GM19193 (cell line): ENCODE data around the gene INIP.

Experiments
- POLR2A ChIP-seq: IDR thresholded peaks from 4 replicates; pipeline ENCODE4 v1.6.1; 2011; ENCODE audit not compliant: insufficient read depth, insufficient read length; ENCODE audit errors: extremely low read depth

The INIP gene

DNA sequence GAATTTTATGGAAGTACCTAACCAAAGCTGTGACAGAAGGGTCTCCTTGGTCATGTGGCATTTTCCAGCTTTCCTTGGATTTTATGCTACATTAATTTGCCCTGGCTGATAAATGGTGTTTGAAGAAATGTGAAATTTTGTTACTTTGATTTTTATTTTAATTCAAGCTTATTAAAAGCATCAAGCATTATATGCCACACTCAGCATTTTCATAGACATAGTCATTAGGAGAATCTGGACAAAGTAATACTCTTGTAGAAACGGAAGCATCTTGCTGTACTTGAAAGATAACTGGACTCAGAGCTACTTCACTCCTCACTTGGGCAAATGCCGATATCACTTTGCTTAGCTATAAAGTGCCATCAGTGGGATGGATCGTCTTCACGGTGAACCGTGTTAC lies 54.2 kb downstream of the INIP start:
- TF ChIP-seq POLR2A, result no peak

DNA sequence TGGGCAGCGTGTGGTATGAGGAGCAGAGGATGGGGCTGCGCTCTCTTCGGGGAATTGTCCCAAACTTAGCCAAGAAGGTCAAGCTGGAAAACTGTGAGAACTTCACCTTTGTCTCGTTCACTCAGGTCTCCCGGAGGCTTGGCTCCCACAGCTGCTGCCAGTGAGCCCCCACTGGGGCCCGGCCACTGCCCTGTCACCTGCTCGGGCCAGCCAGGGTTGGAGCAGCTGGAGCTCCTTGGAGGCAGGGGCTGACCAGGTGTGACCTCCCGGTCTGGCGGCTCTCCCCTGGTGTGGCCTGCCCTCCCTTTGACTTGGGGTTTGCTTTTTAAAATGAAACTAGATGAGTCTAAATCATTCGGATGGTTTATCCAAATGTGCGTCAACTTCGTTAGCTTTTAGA lies 58.0 kb downstream of the INIP start:
- TF ChIP-seq POLR2A, result no peak

- TF ChIP-seq POLR2A, result no peak
These were observed 62.2 kb downstream of the INIP start for GRCh38 chr9:112655668-112656067.

DNA sequence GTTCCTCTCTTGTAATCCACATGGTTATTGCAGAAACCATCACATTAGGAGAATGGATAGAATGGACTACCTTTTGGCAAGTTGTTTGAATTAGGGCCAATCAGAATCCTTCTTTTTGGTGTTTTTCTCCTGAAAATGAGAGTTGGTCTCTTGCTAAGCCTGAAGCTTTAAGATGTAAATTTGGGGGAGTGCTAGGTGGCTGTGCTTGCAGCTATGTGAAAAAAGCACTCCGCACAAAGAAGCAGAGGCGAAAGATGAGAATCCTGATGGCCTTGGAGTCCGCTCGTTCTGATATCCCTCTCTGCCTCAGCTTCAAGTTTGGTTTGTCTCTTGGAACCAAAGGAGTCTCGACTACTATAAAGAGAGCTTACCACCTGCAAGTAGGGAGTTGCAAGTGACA lies 63.6 kb downstream of the INIP start:
- no peak for TF ChIP-seq POLR2A

DNA sequence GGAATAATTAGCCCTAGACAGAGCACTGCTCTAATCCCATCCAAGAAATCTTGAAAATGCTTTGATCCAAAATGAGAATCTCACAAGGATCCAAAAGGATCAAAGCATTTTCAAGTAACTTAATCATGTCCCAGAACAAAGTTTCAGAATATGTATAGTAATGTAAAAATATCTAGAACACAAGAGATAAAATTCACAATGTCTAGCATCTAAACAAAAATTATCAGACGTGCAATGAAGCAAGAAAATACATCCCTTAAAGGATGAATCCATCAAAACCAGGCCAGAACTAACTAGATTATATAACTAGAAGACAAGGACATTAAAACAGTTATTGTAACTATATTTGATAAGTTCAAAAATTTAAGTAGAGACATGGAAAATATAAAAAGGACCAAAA lies 69.3 kb downstream of the INIP start:
- no peak for TF ChIP-seq POLR2A

GRCh38 chr9:112647596-112647995 lies 70.3 kb downstream of the INIP start:
- no peak for TF ChIP-seq POLR2A

- TF ChIP-seq POLR2A, result no peak
These were observed 75.8 kb downstream of the INIP start for GRCh38 chr9:112642126-112642525.

DNA sequence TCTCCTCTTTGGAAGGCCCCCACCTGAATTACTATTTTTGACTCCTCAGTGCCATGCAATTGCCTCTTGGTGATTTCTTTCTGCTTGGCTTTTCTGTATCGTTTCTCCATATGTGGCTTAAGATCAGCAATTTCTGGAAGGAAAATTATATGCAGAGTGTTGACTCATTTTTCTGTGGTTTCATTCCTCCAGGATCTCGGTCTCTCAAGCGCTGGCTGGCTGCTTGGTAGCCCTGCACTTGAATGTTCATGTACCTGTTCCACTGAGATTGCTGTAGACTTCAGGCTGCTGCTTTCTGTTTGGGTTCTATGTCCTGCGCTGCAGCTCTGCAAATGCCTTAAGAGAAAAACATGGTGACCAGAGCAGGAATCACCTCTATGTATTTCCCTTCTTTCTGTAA lies 77.6 kb downstream of the INIP start:
- no peak for TF ChIP-seq POLR2A
